Measurements from ENCODE around the gene CWC25.
A peak's percentile ranks its signal among the peaks of the same experiment; 100 is the strongest.

Gene CWC25

DNA sequence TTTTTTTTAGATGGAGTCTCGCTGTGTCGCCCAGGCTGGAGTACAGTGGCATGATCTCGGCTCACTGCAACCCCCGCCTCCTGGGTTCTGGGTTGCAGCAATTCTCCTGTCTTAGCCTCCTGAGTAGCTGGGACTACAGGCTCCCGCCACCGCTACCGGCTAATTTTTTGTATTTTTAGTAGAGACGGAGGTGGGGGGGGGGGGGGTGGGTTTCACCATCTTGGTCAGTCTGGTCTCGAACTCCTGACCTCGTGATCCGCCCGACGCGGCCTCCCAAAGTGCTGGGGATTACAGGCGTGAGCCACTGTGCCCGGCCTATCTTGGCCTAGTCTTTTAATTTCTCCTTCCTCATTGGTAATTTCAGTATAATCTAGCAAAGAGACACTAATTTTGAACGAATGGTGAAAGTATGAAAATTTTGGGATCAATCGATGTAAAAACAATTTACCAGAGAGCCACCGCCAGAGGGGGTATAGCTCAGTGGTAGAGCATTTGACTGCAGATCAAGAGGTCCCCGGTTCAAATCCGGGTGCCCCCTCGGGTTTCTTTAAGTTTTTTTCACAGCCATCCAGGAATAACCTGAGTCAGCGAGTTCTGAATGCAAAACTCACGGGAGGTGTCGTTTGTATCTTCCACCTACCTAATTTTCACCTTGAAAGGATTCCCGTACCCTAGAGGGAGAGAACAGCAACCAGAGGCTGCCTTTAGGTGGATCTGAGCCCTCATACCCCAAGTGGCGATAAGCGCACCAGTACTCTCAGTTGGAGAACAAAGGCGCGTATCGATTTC lies 42.3 kb upstream of the CWC25 start:
- DNase-seq (peak; percentile 60), ATAC-seq (ENCODE audit: insufficient read depth, low read depth) (no peak)
- Histone ChIP-seq H3K4me1 (ENCODE audit: insufficient read depth, low read length) (peaks cover 30% of the 10 kb centered on the region), H3K9me3 (ENCODE audit: insufficient read depth, low read length, severe bottlenecking) (no peaks in the 10 kb centered on the region), H3K27ac (ENCODE audit: low read length) (peak overlapping the region; percentile 85; the same call in 1 of the 2 replicates), H3K9ac (ENCODE audit: low read depth, low read length) (no peak overlapping the region), H3K36me3 (ENCODE audit: insufficient read depth, low read length) (peaks cover 2% of the 10 kb centered on the region), H2AFZ (ENCODE audit: low read depth, low read length) (no peak overlapping the region), H3K4me2 (ENCODE audit: insufficient read depth, low read length) (peak overlapping the region; percentile 83; the same call in 1 of the 2 replicates), H3K27me3 (ENCODE audit: insufficient read depth, low read length, poor library complexity) (no peaks in the 10 kb centered on the region), H3K79me2 (ENCODE audit: insufficient read depth, low read length) (peaks cover 24% of the 10 kb centered on the region), H3K4me3 (ENCODE audit: low read depth in 1 of 2, low read length in 2 of 2) (peak overlapping the region in 1 of 2 experiments; percentile 74; a peak in 1 of 4 replicates), H4K20me1 (ENCODE audit: insufficient read depth, low read length) (peaks cover 12% of the 10 kb centered on the region)
- no peak for TF ChIP-seq EZH2 (IDR thresholded peaks at IDR 0.05; ENCODE audit: borderline replicate concordance, low read depth, low read length, severe bottlenecking)
- TF ChIP-seq, protein P1, sequence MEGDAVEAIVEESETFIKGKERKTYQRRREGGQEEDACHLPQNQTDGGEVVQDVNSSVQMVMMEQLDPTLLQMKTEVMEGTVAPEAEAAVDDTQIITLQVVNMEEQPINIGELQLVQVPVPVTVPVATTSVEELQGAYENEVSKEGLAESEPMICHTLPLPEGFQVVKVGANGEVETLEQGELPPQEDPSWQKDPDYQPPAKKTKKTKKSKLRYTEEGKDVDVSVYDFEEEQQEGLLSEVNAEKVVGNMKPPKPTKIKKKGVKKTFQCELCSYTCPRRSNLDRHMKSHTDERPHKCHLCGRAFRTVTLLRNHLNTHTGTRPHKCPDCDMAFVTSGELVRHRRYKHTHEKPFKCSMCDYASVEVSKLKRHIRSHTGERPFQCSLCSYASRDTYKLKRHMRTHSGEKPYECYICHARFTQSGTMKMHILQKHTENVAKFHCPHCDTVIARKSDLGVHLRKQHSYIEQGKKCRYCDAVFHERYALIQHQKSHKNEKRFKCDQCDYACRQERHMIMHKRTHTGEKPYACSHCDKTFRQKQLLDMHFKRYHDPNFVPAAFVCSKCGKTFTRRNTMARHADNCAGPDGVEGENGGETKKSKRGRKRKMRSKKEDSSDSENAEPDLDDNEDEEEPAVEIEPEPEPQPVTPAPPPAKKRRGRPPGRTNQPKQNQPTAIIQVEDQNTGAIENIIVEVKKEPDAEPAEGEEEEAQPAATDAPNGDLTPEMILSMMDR (IDR thresholded peaks at IDR 0.05; ENCODE audit: borderline replicate concordance, extremely low read depth, low read length, poor library complexity, severe bottlenecking) = peak; percentile 26

DNA sequence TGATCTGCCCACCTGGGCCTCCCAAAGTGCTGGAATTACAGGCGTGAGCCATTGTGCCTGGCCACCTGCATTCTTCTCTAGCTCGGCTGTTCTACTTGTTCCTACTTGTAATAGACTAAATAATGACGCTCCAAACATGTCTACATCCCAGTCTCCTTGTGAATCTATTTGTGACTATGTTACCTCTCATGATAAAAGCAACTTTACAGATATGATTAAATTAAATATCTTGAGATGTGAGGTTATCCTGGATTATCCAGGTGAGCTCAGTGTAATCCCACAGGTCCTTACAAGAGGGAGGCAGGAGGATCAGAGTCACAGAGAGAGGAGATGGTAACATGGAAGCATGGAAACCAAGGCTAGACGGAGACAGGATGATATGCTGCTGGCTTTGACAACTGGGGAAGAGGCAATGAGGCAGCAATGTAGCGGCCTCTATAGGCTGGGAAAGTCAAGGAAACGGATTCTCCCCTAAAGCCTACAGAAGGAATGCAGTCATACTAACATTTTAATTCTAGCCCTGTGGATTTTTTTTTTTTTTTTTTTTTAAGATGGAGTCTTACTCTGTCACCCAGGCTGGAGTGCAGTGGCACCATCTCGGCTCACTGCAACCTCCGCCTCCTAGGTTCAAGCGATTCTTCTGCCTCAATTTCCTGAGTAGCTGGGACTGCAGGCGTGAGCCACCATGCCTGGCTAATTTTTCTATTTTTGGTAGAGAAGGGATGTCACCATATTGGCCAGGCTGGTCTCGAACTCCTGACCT lies 39.7 kb upstream of the CWC25 start:
- H3K4me3 ChIP-seq (ENCODE audit: low read depth in 1 of 2, low read length in 2 of 2) = no peak overlapping the region
- H2AFZ ChIP-seq (ENCODE audit: low read depth, low read length) = no peak overlapping the region
- TF ChIP-seq, protein P1 (IDR thresholded peaks at IDR 0.05; ENCODE audit: borderline replicate concordance, extremely low read depth, low read length, poor library complexity, severe bottlenecking) = no peak
- no peak for TF ChIP-seq EZH2 (IDR thresholded peaks at IDR 0.05; ENCODE audit: borderline replicate concordance, low read depth, low read length, severe bottlenecking)
- H3K4me1 ChIP-seq (ENCODE audit: insufficient read depth, low read length) = peaks cover 13% of the 10 kb centered on the region
- DNase-seq (no peak), ATAC-seq (ENCODE audit: insufficient read depth, low read depth) (no peak)
- H3K9me3 ChIP-seq (ENCODE audit: insufficient read depth, low read length, severe bottlenecking) = no peaks in the 10 kb centered on the region
- H3K79me2 ChIP-seq (ENCODE audit: insufficient read depth, low read length) = no peaks in the 10 kb centered on the region
- H3K36me3 ChIP-seq (ENCODE audit: insufficient read depth, low read length) = no peaks in the 10 kb centered on the region
- H3K9ac ChIP-seq (ENCODE audit: low read depth, low read length) = no peak overlapping the region
- no peak overlapping the region for H3K27ac ChIP-seq (ENCODE audit: low read length)
- no peaks in the 10 kb centered on the region for H3K27me3 ChIP-seq (ENCODE audit: insufficient read depth, low read length, poor library complexity)
- no peak overlapping the region for H3K4me2 ChIP-seq (ENCODE audit: insufficient read depth, low read length)
- no peaks in the 10 kb centered on the region for H4K20me1 ChIP-seq (ENCODE audit: insufficient read depth, low read length)

DNA sequence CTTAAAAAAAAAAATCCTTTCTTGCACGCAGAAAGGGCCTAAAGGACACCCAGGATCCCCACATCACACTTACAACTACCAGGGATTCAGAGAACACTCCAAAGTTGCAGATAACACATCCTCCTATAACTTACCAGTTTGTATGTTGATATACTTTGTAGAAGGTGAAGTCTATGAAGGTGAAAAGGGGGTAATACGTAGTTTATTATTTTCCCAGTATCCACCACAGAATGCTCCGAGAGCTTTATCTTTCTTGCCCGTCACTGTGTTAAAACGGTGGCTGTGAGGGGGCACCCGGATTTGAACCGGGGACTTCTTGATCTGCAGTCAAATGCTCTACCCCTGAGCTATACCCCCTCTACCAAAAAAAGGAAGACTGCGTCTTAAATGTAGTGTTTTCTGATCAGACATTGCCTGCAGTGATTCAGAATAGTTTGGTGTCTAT lies 36.3 kb upstream of the CWC25 start:
- TF ChIP-seq, protein P1 (IDR thresholded peaks at IDR 0.05; ENCODE audit: borderline replicate concordance, extremely low read depth, low read length, poor library complexity, severe bottlenecking) = no peak
- TF ChIP-seq EZH2 (IDR thresholded peaks at IDR 0.05; ENCODE audit: borderline replicate concordance, low read depth, low read length, severe bottlenecking) = no peak
- Histone ChIP-seq H3K79me2 (ENCODE audit: insufficient read depth, low read length) (no peaks in the 10 kb centered on the region), H3K27me3 (ENCODE audit: insufficient read depth, low read length, poor library complexity) (no peaks in the 10 kb centered on the region), H3K9me3 (ENCODE audit: insufficient read depth, low read length, severe bottlenecking) (no peaks in the 10 kb centered on the region), H2AFZ (ENCODE audit: low read depth, low read length) (no peak overlapping the region), H3K4me2 (ENCODE audit: insufficient read depth, low read length) (no peak overlapping the region), H3K4me3 (ENCODE audit: low read depth in 1 of 2, low read length in 2 of 2) (no peak overlapping the region), H3K36me3 (ENCODE audit: insufficient read depth, low read length) (no peaks in the 10 kb centered on the region), H3K9ac (ENCODE audit: low read depth, low read length) (no peak overlapping the region), H3K4me1 (ENCODE audit: insufficient read depth, low read length) (no peaks in the 10 kb centered on the region), H4K20me1 (ENCODE audit: insufficient read depth, low read length) (no peaks in the 10 kb centered on the region), H3K27ac (ENCODE audit: low read length) (no peak overlapping the region)
- ATAC-seq (ENCODE audit: insufficient read depth, low read depth) (no peak), DNase-seq (no peak)
